GM18909 (cell line): ENCODE results near the gene RALB.
"Not testable (repeated sequence)": the region's sequence is repeated elsewhere in the genome, so short reads cannot be mapped to it uniquely, and the experiment has no call there.

Source experiments
- ATAC-seq: cut with Tn5 transposase; IDR thresholded peaks from one replicate; pipeline ENCODE4 v1.9.1; 2021; ENCODE audit warnings: mild to moderate bottlenecking; ENCODE audit not compliant: unreplicated experiment, poor library complexity

Gene RALB

GRCh38 chr2:120224256-120224655 lies 28.4 kb upstream of the RALB start:
- ATAC-seq = no peak

GRCh38 chr2:120224735-120225548 lies 27.7 kb upstream of the RALB start:
- no peak for ATAC-seq

GRCh38 chr2:120225549-120226065 lies 27.0 kb upstream of the RALB start:
- no peak for ATAC-seq

- no peak for ATAC-seq
Observed at GRCh38 chr2:120226316-120226715, 26.3 kb upstream of the RALB start.

- ATAC-seq = no peak
Observed at GRCh38 chr2:120227111-120227991, 25.3 kb upstream of the RALB start.

GRCh38 chr2:120228503-120228902 lies 24.1 kb upstream of the RALB start:
- no peak for ATAC-seq

- no peak for ATAC-seq
Observed at GRCh38 chr2:120229341-120229740, 23.3 kb upstream of the RALB start.

GRCh38 chr2:120230515-120231471 lies 21.9 kb upstream of the RALB start:
- no peak for ATAC-seq

GRCh38 chr2:120231564-120231973 lies 21.1 kb upstream of the RALB start:
- ATAC-seq = peak; percentile 21

- peak; percentile 84 for ATAC-seq
Observed at GRCh38 chr2:120231974-120232635, 20.5 kb upstream of the RALB start.

GRCh38 chr2:120233292-120233691 lies 19.4 kb upstream of the RALB start:
- no peak for ATAC-seq

GRCh38 chr2:120235158-120235557 lies 17.5 kb upstream of the RALB start:
- ATAC-seq = not testable (repeated sequence)

- ATAC-seq = no peak
Observed at GRCh38 chr2:120235681-120236080, 17.0 kb upstream of the RALB start.

- no peak for ATAC-seq
Observed at GRCh38 chr2:120236316-120236715, 16.3 kb upstream of the RALB start.

- no peak for ATAC-seq
Observed at GRCh38 chr2:120236791-120237190, 15.9 kb upstream of the RALB start.

- no peak for ATAC-seq
Observed at GRCh38 chr2:120237491-120237902, 15.2 kb upstream of the RALB start.

GRCh38 chr2:120238728-120239487 lies 13.7 kb upstream of the RALB start:
- ATAC-seq = no peak

- ATAC-seq = no peak
Observed at GRCh38 chr2:120239488-120240287, 13.0 kb upstream of the RALB start.
